GM12864 (cell line): ENCODE measurements around the gene MAN1C1.
"Not testable (repeated sequence)": the region's sequence is repeated elsewhere in the genome, so short reads cannot be mapped to it uniquely, and the experiment has no call there.

ENCODE experiments used
- DNase-seq: peaks from one replicate; pipeline ENCODE4 v3.0.0-alpha.2; 2011; ENCODE audit warnings: low read depth
- H3K4me3 ChIP-seq: 2 replicates; pipeline ENCODE4 v1.5.1; 2011; ENCODE audit warnings: mild to moderate bottlenecking, low read depth, low read length, control low read depth
- CTCF ChIP-seq: IDR thresholded peaks from 2 replicates; pipeline ENCODE4 v1.5.1; 2011; ENCODE audit warnings: low read depth, mild to moderate bottlenecking, moderate library complexity, low read length, control low read depth, inconsistent platforms; ENCODE audit errors: missing control alignments

Gene MAN1C1

GRCh38 chr1:25733271-25733670 is 116.7 kb downstream of the MAN1C1 start:
- no peak overlapping the region for H3K4me3 ChIP-seq
- TF ChIP-seq CTCF = no peak
- DNase-seq = no peak

DNA sequence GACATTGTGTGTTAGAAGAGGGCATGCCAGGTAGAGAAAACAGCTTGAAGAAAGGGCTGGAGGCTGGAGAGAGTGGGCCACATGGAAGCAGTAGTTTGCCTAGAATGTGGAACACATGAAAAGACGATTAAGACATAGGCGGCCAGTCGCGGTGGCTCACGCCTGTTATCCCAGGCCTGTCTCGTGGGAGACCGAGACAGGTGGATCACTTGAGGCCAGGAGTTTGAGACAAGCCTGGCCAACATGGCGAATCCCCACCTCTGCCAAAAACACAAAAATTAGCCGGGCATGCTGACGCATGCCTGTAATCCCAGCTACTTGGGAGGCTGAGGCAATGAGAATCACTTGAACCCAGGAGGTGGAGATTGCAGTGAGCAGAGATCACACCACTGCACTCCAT is 118.4 kb downstream of the MAN1C1 start:
- not testable (repeated sequence) for DNase-seq, H3K4me3 ChIP-seq

GRCh38 chr1:25735956-25736529 is 119.5 kb downstream of the MAN1C1 start:
- DNase-seq = no peak
- no peak for TF ChIP-seq CTCF
- H3K4me3 ChIP-seq = no peak overlapping the region

- no peak overlapping the region for H3K4me3 ChIP-seq
- no peak for DNase-seq
- TF ChIP-seq CTCF = no peak
These were observed 120.5 kb downstream of the MAN1C1 start for GRCh38 chr1:25737130-25737529.

GRCh38 chr1:25738499-25738898 is 121.9 kb downstream of the MAN1C1 start:
- no peak for DNase-seq
- no peak overlapping the region for H3K4me3 ChIP-seq
- no peak for TF ChIP-seq CTCF

GRCh38 chr1:25739341-25739740 is 122.8 kb downstream of the MAN1C1 start:
- H3K4me3 ChIP-seq = no peak overlapping the region
- no peak for DNase-seq
- no peak for TF ChIP-seq CTCF

- no peak overlapping the region for H3K4me3 ChIP-seq
- no peak for TF ChIP-seq CTCF
- DNase-seq = no peak
These were observed 123.5 kb downstream of the MAN1C1 start for GRCh38 chr1:25740071-25740470.
